Aorta (tissue), 5 donors: ENCODE measurements around the gene GATA5. TPM values are rescaled to one million over a fixed set of nuclear protein-coding genes. Genes with fewer than 3 reads are reported as not detected.
A peak's percentile ranks its signal among the peaks of the same experiment; 100 is the strongest.

Source experiments
- ATAC-seq: fragments of 200-7000 bp; cut with Tn5 transposase; one replicate; pipeline ENCODE4 v1.9.1; 2022; ENCODE audit warnings: moderate library complexity; ENCODE audit not compliant: low FRiP score
- DNase-seq, 2 donors: peaks; one replicate each; pipeline ENCODE4 v3.0.0-alpha.2; 2020
- H3K27ac ChIP-seq, 2 donors: one replicate each; pipeline ENCODE4 v1.5.1; 2013; ENCODE audit warnings: low read length in 2 of 2, mild to moderate bottlenecking in 2 of 2, moderate library complexity in 2 of 2, control low read depth in 1 of 2, inconsistent platforms in 1 of 2, low read depth in 1 of 2
- H3K27me3 ChIP-seq, 2 donors: one replicate each; pipeline ENCODE4 v1.6.1; 2013; ENCODE audit warnings: control low read depth in 1 of 2, low read length in 1 of 2, mild to moderate bottlenecking in 1 of 2, moderate library complexity in 1 of 2; ENCODE audit not compliant: insufficient read depth in 2 of 2, control insufficient read depth in 1 of 2
- H3K36me3 ChIP-seq, 2 donors: one replicate each; pipeline ENCODE4 v1.6.1; 2013; ENCODE audit warnings: control low read depth in 1 of 2, low read length in 1 of 2, mild to moderate bottlenecking in 1 of 2; ENCODE audit not compliant: insufficient read depth in 2 of 2, control insufficient read depth in 1 of 2
- H3K4me1 ChIP-seq, 2 donors: one replicate each; pipeline ENCODE4 v1.6.1; 2013; ENCODE audit warnings: low read length in 2 of 2, control low read depth in 1 of 2, mild to moderate bottlenecking in 1 of 2, moderate library complexity in 1 of 2; ENCODE audit not compliant: insufficient read depth in 2 of 2, control insufficient read depth in 1 of 2
- H3K4me3 ChIP-seq, 2 donors: one replicate each; pipeline ENCODE4 v1.5.1; 2013; ENCODE audit warnings: low read length in 2 of 2, control low read depth in 1 of 2, mild to moderate bottlenecking in 1 of 2
- H3K9me3 ChIP-seq: one replicate; pipeline ENCODE4 v1.6.1; 2013; ENCODE audit warnings: mild to moderate bottlenecking, low read length; ENCODE audit not compliant: control insufficient read depth
- WGBS, 2 donors: extraction: QIAGEN DNeasy Blood & Tissue Kit; methylation state at CpG; one replicate each; pipeline ENCODE4 v1.1.7; 2013; 5-methylcytosine and 5-hydroxymethylcytosine counted together
- intact Hi-C, 2 donors: fragments of 100-400 bp; cut with DNase I; formaldehyde crosslinking; loops; one replicate each; pipeline versions ENCODE4 v1.14.2 to v1.15.0; 2022
- long read RNA-seq, 2 donors: library from polyadenylated mRNA; unstranded; transcript quantifications; one replicate each; pipeline ENCODE4 v2.0.0, GENCODE V29; 2020 to 2021
- polyA plus RNA-seq, 2 donors: library from polyadenylated mRNA; stranded (reverse); fragments of 200-250 nt; gene quantifications; one replicate each; pipeline ENCODE4 v1.2.3, GENCODE V29; 2013
- total RNA-seq, 2 donors: library from RNA; stranded (reverse); fragmentation: NEBNext Ultra II Directional; extraction: Animal tissue kit (Norgen Biotek cat#: 25700); gene quantifications; one replicate each; pipeline ENCODE4 v1.2.1, GENCODE V29; 2021
- donor health status: healthy with polysubstance abuse.
- donor health status: Bipolar disorder and iron deficiency.
- donor health status: DM: no; HTN: no; CAD: no.
- donor health status: DM: no; HTN: no; CAD: no.
- donor health status: DM: yes; HTN: yes; CAD: no.

GATA5 gene
- 1 to 10 TPM in 1 of 2 donors, under 1 TPM in 1; 0.16 to 1.6 TPM for total RNA-seq
- 1 to 10 TPM in 1 of 2 donors, under 1 TPM in 1; 0.28 to 3.5 TPM for polyA plus RNA-seq
- long read RNA-seq, donor 1, partial matches to known transcripts, result 2 of 5 reads
- long read RNA-seq, donor 1, other reads (novel, unspliced or antisense), result 3 of 5 reads
- long read RNA-seq, donor 2, partial matches to known transcripts, result 0 of 3 reads
- long read RNA-seq, donor 2, other reads (novel, unspliced or antisense), result 1 of 3 reads

GRCh38 chr20:62475772-62476055, at the start of gene GATA5:
Gene GATA5, minus strand, starts transcription at chr20:62475995. Its CDS starts 474 bp downstream, at chr20:62475521.
- H3K4me3 ChIP-seq, result peak within 1 kb of the TSS; percentile 19 to 32
- H3K9me3 ChIP-seq, result no peaks in the 10 kb centered on the region
- H3K36me3 ChIP-seq, result no peaks in the 10 kb centered on the region
- intact Hi-C loops, result no loop called here
- H3K27me3 ChIP-seq, result no peaks in the 10 kb centered on the region
- no peak for ATAC-seq
- H3K27ac ChIP-seq, result no peak within 1 kb of the TSS
- WGBS, 2 donors, result 0 to 1% methylated on average over 16 to 37 of the region's 37 CpGs
- no peak for DNase-seq
- H3K4me1 ChIP-seq, result no peaks in the 10 kb centered on the region

GRCh38 chr20:62525014-62525413, 49.2 kb upstream of the GATA5 start:
- ATAC-seq (no peak), DNase-seq (no peak)
- Histone ChIP-seq H3K27me3 (no peaks in the 10 kb centered on the region), H3K4me3 (no peak overlapping the region), H3K27ac (no peak overlapping the region), H3K9me3 (no peaks in the 10 kb centered on the region), H3K4me1 (no peaks in the 10 kb centered on the region), H3K36me3 (no peaks in the 10 kb centered on the region)
- intact Hi-C loops, result no loop called here
- 49 to 50% methylated on average over 14 to 15 of the region's 15 CpGs for WGBS, 2 donors

GRCh38 chr20:62524505-62524911, 48.7 kb upstream of the GATA5 start:
- no peak overlapping the region for H3K27ac ChIP-seq
- DNase-seq (no peak), ATAC-seq (no peak)
- H3K36me3 ChIP-seq, result no peaks in the 10 kb centered on the region
- no peaks in the 10 kb centered on the region for H3K9me3 ChIP-seq
- no peaks in the 10 kb centered on the region for H3K27me3 ChIP-seq
- no peak overlapping the region for H3K4me3 ChIP-seq
- intact Hi-C loops, result no loop called here
- no peaks in the 10 kb centered on the region for H3K4me1 ChIP-seq
- WGBS, 2 donors, result 6 to 7% methylated on average over 10 of the region's 10 CpGs

GRCh38 chr20:62523473-62524203, 47.8 kb upstream of the GATA5 start:
- DNase-seq (no peak), ATAC-seq (no peak)
- WGBS, 2 donors, result 46 to 55% methylated on average over 26 of the region's 26 CpGs
- Histone ChIP-seq H3K4me1 (no peaks in the 10 kb centered on the region), H3K9me3 (no peaks in the 10 kb centered on the region), H3K27ac (no peak overlapping the region), H3K4me3 (no peak overlapping the region), H3K36me3 (no peaks in the 10 kb centered on the region), H3K27me3 (no peaks in the 10 kb centered on the region)
- intact Hi-C loops, result no loop called here

- no peak overlapping the region for H3K4me3 ChIP-seq
- no peaks in the 10 kb centered on the region for H3K4me1 ChIP-seq
- 61 to 75% methylated on average over 18 of the region's 18 CpGs for WGBS, 2 donors
- no peak overlapping the region for H3K27ac ChIP-seq
- no peaks in the 10 kb centered on the region for H3K9me3 ChIP-seq
- intact Hi-C loops, result no loop called here
- ATAC-seq, result no peak
- H3K36me3 ChIP-seq, result no peaks in the 10 kb centered on the region
- H3K27me3 ChIP-seq, result no peaks in the 10 kb centered on the region
- DNase-seq, result no peak
Measured at GRCh38 chr20:62522748-62523396, 47.1 kb upstream of the GATA5 start.

- DNase-seq (no peak), ATAC-seq (no peak)
- H3K36me3 ChIP-seq, result no peaks in the 10 kb centered on the region
- no peaks in the 10 kb centered on the region for H3K9me3 ChIP-seq
- H3K4me3 ChIP-seq, result no peak overlapping the region
- H3K4me1 ChIP-seq, result no peaks in the 10 kb centered on the region
- H3K27me3 ChIP-seq, result no peaks in the 10 kb centered on the region
- intact Hi-C loops, result no loop called here
- 75 to 76% methylated on average over 13 of the region's 13 CpGs for WGBS, 2 donors
- H3K27ac ChIP-seq, result no peak overlapping the region
Measured at GRCh38 chr20:62519826-62520225, 44.0 kb upstream of the GATA5 start.

- DNase-seq (no peak), ATAC-seq (no peak)
- 81 to 85% methylated on average over 18 of the region's 18 CpGs for WGBS, 2 donors
- H3K27ac ChIP-seq, result no peak overlapping the region
- no peaks in the 10 kb centered on the region for H3K4me1 ChIP-seq
- no peaks in the 10 kb centered on the region for H3K9me3 ChIP-seq
- no peaks in the 10 kb centered on the region for H3K27me3 ChIP-seq
- no peak overlapping the region for H3K4me3 ChIP-seq
- intact Hi-C loops, result no loop called here
- H3K36me3 ChIP-seq, result no peaks in the 10 kb centered on the region
Measured at GRCh38 chr20:62518911-62519310, 43.1 kb upstream of the GATA5 start.

- intact Hi-C loops, result no loop called here
- no peaks in the 10 kb centered on the region for H3K4me1 ChIP-seq
- H3K27ac ChIP-seq, result no peak overlapping the region
- no peaks in the 10 kb centered on the region for H3K9me3 ChIP-seq
- DNase-seq, result no peak
- WGBS, 2 donors, result 74 to 76% methylated on average over 15 of the region's 15 CpGs
- no peaks in the 10 kb centered on the region for H3K27me3 ChIP-seq
- H3K4me3 ChIP-seq, result no peak overlapping the region
- H3K36me3 ChIP-seq, result no peaks in the 10 kb centered on the region
- no peak for ATAC-seq
Measured at GRCh38 chr20:62517901-62518610, 42.3 kb upstream of the GATA5 start.
